HG03045 (cell line): ENCODE measurements around the gene EXD3.

Experiments used
- ATAC-seq: cut with Tn5 transposase; IDR thresholded peaks from one replicate; pipeline ENCODE4 v1.9.1; 2021; ENCODE audit warnings: mild to moderate bottlenecking, moderate library complexity; ENCODE audit not compliant: unreplicated experiment

The EXD3 gene

DNA sequence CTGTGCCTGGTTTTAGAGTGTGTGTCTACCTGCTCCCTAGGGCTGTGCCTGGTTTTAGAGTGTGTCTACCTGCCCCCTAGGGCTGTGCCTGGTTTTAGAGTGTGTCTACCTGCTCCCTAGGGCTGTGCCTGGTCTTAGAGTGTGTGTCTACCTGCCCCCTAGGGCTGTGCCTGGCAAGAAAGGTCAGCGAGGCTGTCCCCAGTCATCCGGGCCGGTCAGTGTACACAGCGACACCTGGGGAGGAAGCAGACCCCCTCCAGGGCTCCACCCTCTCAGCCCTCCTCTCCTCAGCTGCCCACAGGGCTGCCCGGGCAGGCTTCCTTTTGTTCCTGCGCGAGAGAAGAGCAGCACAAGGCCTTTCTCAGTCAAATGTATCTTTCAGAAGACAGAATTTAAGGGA lies 125.0 kb downstream of the EXD3 start:
- ATAC-seq = no peak

DNA sequence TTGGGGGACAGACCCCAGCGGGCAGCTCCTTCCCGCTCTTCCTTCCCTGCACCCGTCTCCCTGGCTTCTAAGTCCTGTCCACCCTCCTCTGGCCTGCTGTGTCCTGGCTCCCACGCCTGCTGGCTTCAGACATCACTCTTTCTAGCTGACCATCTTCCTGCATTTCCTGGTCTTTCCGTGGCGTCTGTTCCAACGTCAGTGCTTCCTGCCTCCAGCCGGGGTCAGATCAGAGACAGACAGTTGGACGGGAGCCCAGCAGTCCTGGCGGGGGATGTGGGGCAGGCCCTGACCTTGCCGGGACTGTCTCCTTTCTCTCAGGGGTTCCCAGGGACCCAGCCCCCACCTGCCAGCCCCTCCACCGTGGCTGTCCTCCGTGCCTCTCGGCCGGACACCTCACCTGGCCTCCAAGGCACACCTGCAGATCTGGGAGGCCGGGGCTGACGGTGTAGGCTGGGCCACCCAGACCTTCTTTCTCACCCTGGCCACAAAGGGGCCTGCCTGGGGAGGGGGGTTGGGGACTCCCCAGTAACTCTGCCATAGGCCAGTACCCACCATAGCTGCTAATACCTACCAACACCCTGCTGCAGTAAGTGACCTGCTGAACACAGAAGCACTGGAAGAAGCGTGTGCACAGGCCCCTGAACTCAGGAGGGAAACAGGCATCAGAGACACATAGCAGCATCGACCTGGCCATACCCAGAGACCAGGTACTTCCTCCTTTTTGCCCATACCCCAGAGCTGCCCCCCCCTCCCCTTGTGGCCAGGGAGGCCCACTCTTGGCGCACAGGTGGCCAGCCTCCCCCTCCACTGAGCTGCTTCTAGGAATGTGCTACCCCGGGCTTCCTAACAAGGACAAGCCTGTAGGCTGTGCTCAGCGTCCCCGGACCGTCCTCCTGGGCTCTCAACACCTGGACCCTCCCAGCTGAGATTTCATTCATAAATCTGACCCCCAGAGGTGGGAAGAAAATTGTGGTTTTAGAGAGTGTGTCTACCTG lies 126.0 kb downstream of the EXD3 start:
- no peak for ATAC-seq

DNA sequence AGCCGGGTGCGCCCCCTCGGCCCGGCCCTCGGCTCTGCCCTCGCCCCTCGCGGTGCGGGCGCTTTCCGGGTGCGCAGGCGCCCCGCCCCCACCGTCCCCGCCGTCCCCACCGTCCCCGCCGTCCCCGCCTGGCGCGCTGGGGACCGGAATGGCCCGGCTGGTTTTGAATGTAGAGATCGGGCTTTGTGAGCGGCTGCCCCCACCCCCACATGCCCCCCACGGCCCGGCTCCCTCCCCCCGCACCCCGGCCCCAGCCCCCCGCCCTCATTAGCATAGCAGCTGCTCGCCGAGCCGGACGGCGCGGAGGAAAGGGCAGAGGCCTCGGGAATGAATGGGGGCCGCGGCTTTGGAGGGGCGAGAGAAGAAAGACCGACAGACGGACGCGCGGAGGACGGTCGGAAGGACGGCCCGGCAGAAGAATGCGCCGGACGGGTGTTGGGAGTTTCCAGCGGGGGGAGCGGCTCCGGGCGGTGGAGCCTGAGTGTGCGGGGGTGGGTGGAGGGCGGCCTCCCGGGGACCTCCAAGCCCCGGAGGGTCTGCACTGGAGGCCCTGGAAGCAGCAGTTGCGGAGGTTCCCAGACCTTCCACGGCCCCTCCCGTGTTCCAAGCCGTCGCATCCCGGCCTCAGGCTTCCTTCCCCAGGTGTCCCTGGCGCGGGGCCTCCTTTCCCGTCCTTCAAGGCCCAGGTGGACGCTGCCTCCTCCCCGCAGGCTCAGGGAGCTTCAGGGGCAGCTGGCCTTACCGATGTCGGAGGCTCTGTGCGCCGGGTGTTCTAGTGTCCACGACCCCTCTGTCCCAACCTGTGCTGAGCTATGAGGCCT lies 126.9 kb downstream of the EXD3 start:
- ATAC-seq = no peak

DNA sequence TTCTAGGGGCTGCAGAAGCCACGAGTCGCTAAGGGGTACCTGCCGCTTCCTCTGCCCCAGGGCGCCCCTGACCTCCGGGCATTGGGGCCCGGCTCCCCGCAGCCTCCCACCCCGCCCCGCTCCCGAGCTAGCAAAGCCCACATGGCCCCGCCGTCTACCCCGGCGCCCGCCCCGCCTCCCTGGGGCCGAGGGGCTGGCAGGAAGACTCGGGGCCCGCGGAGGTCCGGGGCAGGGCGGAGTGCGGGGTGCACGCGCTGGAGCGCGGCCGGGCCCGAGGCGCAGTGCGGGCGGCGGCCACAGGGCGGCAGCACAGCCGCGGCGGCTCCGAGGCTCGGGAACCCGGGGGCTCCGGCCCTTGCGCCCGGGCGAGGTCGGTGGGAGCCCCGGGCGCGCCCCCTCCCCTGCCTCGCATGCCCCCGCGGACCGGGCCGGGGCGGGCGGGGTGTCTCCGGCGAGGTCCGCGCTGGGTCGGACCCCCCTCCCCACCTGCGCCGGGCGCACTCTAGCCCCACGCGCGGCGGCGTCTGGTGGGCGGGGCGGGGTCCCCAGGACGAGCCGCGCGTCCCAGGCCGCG lies 127.6 kb downstream of the EXD3 start:
- no peak for ATAC-seq

DNA sequence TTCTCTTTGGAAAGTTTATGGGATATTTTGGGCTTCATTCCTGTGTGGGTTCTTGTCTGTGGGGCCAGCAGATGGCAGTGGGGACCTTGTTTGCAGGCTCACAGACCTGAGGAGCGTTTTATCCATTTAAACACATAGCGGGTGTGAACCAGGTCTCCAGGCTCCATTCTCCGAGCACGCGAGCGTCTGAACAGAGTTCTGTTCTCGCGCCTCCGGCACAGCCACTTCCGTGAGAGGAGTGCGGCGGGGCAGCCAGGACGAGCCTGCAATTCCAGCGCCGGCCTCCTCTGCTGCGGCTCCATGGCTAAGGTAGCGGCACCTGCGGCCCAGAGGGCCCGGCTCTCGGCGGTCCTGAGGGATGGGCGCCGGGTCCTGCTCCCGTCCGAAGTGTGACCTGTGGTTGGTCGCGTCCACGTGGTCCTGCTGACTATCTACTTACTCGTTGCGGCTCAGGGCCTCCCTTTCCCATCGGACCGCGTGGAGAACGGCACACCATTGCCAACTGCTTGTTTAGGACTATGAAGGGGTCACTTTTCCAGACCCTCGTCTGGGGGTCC lies 128.2 kb downstream of the EXD3 start:
- ATAC-seq = no peak

DNA sequence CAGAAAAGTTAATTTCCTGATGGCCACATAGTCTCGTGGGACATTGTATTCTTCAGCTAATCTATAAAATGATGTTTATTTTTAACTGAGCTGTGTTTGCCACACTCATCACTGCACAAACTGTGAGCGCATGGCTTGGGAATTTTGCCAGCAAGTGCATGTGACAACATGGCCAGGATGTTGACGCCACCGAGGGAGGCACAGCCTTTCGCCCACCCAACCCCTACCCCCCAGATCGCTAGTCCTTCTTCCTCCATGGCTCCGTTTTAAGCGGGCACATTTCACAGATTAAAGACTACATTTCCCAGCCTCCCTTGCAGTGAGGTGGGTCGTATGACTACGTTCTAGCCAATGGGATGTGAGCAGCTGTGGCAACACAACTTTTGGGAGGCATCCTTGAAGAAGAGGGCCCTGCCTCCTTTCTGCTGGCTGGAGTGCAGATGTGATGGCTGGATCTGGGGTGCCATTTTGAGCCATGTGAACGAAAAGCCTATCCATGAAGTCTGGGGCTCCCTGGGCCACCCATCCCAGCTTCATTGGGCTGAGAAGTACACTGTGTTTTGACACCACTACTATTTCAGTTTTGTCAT lies 128.8 kb downstream of the EXD3 start:
- no peak for ATAC-seq

DNA sequence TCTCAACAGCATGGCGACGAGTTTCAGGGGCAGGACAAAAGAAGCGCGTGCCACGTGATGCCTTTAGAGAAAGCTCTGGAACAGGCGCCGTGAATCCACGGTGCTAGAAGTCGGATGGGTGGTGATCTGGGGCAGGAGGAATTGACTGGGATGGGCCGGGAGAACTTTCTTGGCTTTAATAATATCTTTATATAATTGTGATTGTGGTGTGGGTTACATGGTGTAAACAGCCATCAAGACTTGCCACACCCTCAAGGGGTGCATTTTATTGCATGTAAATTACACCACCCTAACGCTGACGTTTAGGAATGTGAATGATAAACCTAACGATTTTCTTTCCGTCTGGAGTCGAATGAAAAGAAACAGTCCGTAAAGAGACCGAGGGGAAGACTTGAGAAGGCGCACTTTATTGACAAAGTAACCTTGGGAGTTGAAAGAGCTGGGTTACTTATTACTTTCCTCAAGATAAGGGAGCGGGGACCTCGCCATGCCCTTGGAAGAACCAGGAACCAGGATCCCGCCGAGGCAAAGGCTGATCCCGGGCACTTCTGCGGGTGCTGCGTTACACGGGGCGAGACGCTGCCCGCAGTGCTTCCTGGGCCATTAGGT lies 129.4 kb downstream of the EXD3 start:
- no peak for ATAC-seq

DNA sequence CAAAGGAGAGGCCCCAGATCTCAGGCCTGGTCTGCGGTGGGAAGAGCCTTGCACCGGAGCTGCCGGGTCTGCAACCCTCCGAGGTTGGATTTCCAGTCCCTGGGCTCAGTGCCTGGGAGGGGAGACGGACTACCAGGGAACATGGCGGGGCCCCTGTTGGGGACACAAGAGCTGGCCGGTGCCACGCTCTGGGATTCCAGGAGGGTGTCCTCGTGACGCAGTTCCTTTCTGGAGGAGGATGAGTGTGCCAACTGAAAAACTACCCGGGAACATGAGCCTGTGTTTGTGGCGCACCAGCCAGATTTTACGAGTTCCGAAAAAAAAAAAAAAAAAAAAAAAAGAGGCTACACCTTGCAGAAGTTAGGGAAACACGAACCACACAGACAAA lies 129.9 kb downstream of the EXD3 start:
- ATAC-seq = no peak

DNA sequence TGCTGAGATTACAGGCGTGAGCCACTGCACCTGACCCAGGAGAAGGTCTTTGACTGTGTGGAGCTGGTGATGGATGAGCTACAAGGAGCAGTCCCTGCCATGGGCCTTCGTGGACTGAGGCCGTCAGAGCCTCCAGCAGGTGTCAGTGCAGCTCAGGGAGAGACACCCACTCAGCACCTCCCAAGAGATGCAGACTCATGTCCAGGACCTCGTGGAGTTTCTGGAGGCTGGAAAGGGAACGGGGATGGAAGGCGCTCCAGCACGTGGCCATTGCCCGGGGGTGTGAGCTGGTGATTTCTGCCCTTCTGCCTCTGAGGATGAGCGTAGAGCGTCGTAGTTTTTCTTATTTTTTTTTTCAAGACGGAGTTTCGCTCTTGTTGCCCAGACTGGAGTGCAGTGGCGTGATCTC lies 136.0 kb downstream of the EXD3 start:
- ATAC-seq = no peak

DNA sequence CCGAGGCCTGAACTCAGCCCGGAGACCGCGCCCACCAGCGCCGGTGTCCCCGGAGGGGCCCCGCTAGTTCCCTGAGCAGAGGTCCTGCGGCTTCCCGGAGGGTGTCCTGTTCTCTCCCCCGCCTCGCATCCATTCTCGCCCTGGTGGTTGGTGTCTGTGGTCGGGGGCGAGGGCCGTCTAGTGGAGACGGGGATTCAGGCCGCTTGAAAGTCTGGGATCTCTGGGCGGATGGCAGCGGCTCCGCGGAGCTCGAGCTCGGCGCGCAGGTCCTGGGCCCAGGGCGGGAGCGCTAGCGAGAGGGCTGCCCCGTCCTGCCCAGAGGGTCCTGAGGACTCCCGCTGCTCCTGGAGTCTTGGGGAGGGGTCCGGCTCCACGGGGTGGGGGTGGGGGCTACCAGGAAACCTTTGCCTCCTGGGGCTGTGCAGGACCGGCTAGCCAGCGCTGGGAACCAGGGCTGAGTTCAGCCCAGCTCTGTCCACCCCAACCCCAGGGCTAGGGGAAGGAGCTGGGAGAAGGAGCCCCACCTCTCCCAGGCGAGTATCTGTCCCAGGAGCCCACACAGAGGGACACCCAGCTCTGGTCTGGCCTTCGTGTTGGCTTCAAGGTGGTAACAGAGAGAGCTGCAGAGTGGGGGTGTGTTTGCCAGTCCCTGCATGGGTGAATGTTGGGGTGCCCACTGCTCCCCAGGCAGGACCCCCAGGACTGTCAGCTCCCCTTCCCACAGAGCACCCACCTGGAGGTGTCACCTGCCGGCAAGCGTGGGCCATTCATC lies 141.4 kb downstream of the EXD3 start:
- ATAC-seq = no peak

DNA sequence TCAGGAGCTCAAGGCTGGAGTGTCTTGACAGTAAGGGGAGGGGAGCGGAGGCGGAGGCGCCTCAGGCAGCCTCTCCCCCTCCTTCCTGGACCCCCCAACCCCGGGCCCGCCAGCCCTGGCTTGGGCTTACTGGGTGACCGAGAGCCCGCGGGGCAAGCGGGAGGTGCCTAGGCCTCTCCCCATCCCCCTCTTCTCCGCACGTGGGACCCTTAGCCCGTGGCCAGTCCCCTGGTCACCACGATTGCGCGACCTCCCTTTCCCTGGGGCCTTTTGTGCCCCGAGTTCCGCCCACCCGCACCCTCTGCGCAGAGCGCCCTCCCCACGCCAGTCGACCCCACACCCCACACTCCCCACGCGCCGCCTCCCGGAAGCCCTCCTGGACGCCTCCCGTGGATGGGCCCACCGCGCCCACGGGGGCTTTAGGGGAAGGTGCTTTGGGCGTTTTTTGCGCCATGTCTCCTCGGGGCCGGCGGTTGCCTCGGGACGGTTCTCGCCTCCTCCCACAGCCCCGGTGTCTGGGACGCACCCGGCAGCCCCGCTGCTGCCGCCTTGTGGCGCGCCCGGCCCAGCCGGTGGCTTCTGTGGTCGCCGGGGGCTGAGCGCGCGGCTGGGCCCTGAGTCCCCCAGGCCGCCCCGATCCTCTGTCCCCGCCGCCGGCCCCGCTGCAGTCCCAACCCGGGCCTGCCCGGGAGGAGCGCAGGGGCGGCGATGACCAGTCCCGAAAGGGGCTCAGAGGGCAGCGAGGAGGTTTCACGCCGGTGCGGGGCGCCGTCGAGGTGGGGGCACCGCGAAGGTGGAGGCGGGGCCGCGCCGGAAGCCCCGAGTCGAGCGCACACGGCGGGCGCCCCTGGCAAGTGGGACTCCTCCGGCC lies 142.3 kb downstream of the EXD3 start:
- ATAC-seq = no peak

DNA sequence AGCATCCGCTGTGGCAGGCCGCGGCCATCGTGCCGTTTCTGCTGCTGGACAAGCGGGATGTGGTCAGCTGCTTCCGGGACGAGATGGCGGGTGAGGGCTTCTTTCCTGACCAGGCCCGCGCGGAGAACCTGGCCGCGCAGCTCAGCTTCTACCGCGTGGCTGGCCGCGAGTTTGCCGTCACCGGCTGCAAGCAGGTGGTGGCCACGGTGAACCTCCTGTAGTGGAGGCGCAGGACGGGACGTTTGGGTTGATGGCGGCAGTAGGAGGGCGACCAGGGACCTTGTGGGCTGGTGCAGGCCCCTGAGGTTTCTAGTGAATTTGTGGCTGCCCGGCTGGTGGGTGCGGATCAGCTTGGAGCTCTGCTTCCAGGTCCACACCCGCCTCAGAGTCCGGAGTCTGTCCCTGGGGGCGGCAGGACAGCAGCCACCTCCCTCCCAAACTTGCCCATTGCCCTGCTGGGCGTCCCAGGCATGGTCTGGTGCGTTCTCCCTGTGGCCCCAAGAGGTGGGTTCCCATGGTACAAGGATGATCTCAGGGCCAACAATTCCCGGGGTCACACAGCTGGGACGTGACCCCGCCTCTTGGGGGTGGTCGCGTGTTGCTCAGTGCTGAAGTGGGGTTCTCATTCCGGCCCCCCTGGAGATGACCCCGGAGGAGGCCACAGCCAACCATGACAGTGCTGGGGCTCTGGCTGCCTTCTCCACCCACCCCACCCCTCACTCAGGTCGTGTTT lies 143.1 kb downstream of the EXD3 start:
- ATAC-seq = no peak

DNA sequence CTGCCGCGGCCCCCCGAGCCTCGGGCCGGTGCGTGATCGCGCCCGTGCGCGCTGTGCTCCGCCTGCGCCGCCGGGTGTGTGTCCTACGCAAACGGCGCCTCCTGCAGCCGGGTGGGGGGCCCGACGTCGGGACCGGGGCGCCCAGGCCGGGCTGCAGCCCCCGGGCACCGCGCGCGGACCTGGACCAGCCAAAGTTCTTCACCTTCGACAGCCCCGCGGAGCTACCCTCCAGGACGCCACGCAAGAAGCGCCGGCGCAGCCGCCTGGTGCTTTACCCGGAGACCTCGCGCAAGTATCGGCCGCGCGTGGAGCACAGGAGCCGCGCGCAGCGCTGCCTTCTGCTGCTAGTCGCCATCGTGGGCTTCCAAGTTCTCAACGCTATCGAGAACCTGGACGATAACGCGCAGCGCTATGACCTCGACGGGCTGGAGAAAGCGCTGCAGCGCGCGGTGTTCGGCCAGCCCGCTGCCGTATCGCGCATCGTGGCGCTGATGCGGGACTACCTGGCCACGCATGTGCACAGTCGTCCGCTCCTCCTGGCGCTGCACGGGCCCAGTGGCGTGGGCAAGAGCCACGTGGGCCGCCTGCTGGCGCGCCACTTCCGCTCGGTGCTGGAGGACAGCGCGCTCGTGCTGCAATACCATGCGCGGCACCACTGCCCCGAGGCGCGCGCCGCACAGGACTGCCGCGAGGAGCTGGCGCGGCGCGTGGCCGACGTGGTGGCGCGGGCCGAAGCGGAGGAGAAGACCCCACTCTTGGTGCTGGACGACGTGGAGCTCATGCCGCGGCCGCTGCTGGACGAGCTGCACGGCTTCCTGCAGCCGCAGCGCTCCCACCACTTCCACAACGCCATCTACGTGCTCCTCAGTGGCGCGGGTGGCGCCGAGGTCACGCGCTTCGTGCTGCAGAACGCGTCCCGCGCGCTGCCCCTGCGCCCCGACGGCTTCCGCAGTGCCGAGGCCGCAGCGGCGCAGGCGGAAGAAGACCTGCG lies 143.9 kb downstream of the EXD3 start:
- ATAC-seq = no peak

DNA sequence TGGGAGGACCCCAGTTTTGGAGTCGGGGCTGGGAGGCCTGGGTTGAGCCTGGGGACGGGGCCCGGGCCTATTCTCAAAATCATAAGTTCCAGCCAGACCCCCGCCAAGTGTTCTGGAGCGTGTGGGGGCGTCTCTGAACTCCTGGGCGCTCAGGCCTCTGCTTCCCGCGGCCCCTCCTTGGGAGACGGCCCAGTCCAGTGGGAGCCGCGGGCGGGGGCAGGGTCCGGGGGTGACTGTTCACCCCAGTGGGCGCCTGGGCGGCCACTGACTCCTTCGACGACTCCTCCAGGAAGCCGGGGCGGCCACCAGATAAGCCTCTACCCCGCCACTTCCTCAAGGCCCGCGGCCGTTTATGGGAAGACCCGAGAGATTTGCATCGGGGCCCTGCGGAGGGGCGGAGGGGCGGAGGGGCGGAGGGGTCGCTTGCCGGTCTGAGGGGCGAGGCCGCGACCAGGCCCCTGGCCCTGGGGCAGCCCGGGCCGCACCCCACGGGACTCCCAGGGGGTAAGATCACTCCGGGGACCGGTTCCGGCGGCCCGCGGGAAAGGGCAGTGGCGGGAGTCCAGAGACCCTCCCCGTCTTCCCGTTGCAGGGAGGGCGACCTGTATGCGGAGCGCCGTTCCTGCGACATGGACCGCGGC lies 144.8 kb downstream of the EXD3 start:
- no peak for ATAC-seq

DNA sequence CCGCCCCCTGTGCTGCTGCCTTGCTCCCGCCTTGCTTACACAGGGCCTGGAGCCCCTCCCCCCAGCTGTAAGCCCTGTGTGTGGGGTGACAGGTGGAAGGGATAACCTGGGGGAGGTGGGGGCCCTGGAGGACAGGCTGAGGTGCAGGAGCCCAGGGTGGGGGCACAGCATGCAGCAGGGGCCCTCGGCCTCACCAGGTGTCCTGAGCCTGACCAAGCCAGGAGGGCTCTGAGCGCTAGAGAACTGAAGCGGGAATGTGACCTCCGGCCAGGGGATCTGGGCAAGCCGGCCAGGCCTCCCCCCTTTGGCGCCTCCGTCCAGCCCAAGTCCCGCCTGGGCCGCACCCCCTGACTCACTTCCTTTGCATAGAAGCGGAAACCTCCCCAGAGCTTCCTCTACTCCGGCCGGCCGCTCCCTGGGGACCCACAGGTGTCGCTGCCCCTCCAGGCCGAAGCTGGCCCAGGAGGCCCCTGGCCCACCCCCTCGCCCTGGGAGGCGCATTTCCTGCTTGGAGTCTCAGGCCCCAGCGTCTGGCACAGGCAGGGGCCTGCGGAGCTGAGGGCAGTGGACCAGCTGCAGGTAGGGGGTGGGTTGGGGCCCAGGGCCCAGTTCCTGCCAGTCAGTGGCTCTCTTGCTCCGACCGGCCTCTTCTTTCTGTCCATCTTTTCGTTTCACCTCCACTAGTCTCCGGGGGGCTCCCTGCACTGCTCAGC lies 145.5 kb downstream of the EXD3 start, which contains the start of gene TOR4A:
TSS of gene TOR4A (plus strand) at position 398 of the 713 bp plus-strand sequence. CDS start 964 bp downstream, outside the sequence.
- ATAC-seq = peak; percentile 56
